ENCODE data around the gene USH2A.

The USH2A gene

GRCh38 chr1:215594640-215595039 lies 828.6 kb downstream of the USH2A start:
- peak overlapping the region; percentile 12 for H3K27ac ChIP-seq
- DNase-seq (ENCODE audit: low read depth, low spot score), result no peak

GRCh38 chr1:215590779-215591491 lies 832.3 kb downstream of the USH2A start:
- no peak overlapping the region for H3K27ac ChIP-seq
- no peak for DNase-seq (ENCODE audit: low read depth, low spot score)

- DNase-seq (ENCODE audit: low read depth, low spot score), result no peak
- H3K27ac ChIP-seq, result no peak overlapping the region
Measured at GRCh38 chr1:215589650-215590435, 833.4 kb downstream of the USH2A start.

GRCh38 chr1:215584389-215584788 lies 838.9 kb downstream of the USH2A start:
- DNase-seq (ENCODE audit: low read depth, low spot score), result no peak
- H3K27ac ChIP-seq, result peak overlapping the region; percentile 74

GRCh38 chr1:215583185-215583749 lies 840.0 kb downstream of the USH2A start:
- peak overlapping the region; percentile 74 for H3K27ac ChIP-seq
- DNase-seq (ENCODE audit: low read depth, low spot score), result peak; percentile 41

- H3K27ac ChIP-seq, result peak overlapping the region; percentile 74
- DNase-seq (ENCODE audit: low read depth, low spot score), result no peak
Measured at GRCh38 chr1:215581896-215582295, 841.4 kb downstream of the USH2A start.
